CMK (cell line): ENCODE results near the gene SRL.
A peak's percentile ranks its signal among the peaks of the same experiment; 100 is the strongest.
"Not testable (repeated sequence)": the region's sequence is repeated elsewhere in the genome, so short reads cannot be mapped to it uniquely, and the experiment has no call there.

Source experiments
- DNase-seq: peaks from one replicate; pipeline ENCODE4 v3.0.0-alpha.2; 2010; ENCODE audit warnings: low read depth

The SRL gene

GRCh38 chr16:4260360-4260759 lies 18.5 kb upstream of the SRL start:
- DNase-seq, result no peak

- DNase-seq, result no peak
These were observed 16.0 kb upstream of the SRL start for GRCh38 chr16:4257646-4258556.

GRCh38 chr16:4253394-4254150 lies 11.7 kb upstream of the SRL start:
- DNase-seq, result peak; percentile 97

GRCh38 chr16:4253012-4253393 lies 11.1 kb upstream of the SRL start:
- DNase-seq, result not testable (repeated sequence)

- no peak for DNase-seq
These were observed 7.8 kb upstream of the SRL start for GRCh38 chr16:4249530-4250308.

- DNase-seq, result no peak
These were observed 5.5 kb upstream of the SRL start for GRCh38 chr16:4247460-4247784.

- DNase-seq, result no peak
These were observed 5.0 kb upstream of the SRL start for GRCh38 chr16:4246777-4247459.

- no peak for DNase-seq
These were observed 3.4 kb upstream of the SRL start for GRCh38 chr16:4245077-4245791.

- DNase-seq, result no peak
These were observed 2.6 kb upstream of the SRL start for GRCh38 chr16:4244254-4245076.

GRCh38 chr16:4241258-4241927 lies 487 bp downstream of the SRL start:
- DNase-seq, result no peak

- DNase-seq, result no peak
These were observed 1.3 kb downstream of the SRL start for GRCh38 chr16:4240624-4241023.

- DNase-seq, result no peak
These were observed 2.2 kb downstream of the SRL start for GRCh38 chr16:4239682-4240175.

- DNase-seq, result no peak
These were observed 2.9 kb downstream of the SRL start for GRCh38 chr16:4239020-4239419.

GRCh38 chr16:4233431-4233830 lies 8.4 kb downstream of the SRL start:
- no peak for DNase-seq

- DNase-seq, result no peak
These were observed 9.1 kb downstream of the SRL start for GRCh38 chr16:4232541-4233386.

- no peak for DNase-seq
These were observed 10.0 kb downstream of the SRL start for GRCh38 chr16:4231886-4232285.

- no peak for DNase-seq
These were observed 10.5 kb downstream of the SRL start for GRCh38 chr16:4231367-4231766.

- DNase-seq, result no peak
These were observed 14.9 kb downstream of the SRL start for GRCh38 chr16:4227040-4227332.
